IPS-18c (cell line): ENCODE data around the gene DCAKD.
"Not testable (repeated sequence)": the region's sequence is repeated elsewhere in the genome, so short reads cannot be mapped to it uniquely, and the experiment has no call there.

Source experiments
- H3K4me3 ChIP-seq: 2 replicates; pipeline ENCODE4 v1.7.0; 2013; ENCODE audit warnings: low read depth, mild to moderate bottlenecking, low read length, moderate library complexity; ENCODE audit not compliant: insufficient read depth
- H3K9me3 ChIP-seq: one replicate; pipeline ENCODE4 v1.6.1; 2013; ENCODE audit warnings: mild to moderate bottlenecking, low read length, moderate library complexity; ENCODE audit not compliant: control insufficient read depth, insufficient read depth

The DCAKD gene

GRCh38 chr17:45077643-45078042, 26.2 kb upstream of the DCAKD start:
- Histone ChIP-seq H3K4me3 (no peak overlapping the region), H3K9me3 (no peaks in the 10 kb centered on the region)

- H3K9me3 ChIP-seq, result no peaks in the 10 kb centered on the region
- no peak overlapping the region for H3K4me3 ChIP-seq
Observed at GRCh38 chr17:45073414-45074070, 22.1 kb upstream of the DCAKD start.

DNA sequence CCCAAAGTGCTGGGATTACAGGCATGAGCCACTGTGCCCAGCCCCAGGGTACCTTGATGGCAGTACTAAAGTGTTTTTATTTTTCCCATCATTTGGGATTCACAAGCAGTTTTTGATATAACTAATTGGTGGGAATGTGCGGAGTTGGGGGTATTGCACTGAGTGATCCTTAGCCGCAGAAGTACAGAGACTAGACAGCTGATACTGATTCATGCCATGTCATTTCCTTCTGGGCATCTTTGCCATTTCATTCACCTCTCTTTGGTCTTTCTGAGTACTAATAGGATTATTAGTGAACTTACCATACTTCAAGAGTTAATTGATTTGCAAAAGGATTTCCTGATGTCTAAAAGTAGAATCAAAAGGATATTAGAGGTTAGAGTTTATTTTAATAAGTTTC, 19.4 kb upstream of the DCAKD start:
- H3K9me3 ChIP-seq, result no peaks in the 10 kb centered on the region
- H3K4me3 ChIP-seq, result no peak overlapping the region

- Histone ChIP-seq H3K9me3 (no peaks in the 10 kb centered on the region), H3K4me3 (no peak overlapping the region)
Observed at GRCh38 chr17:45070001-45070400, 18.6 kb upstream of the DCAKD start.

- H3K4me3 ChIP-seq, result no peak overlapping the region
- H3K9me3 ChIP-seq, result no peaks in the 10 kb centered on the region
Observed at GRCh38 chr17:45067637-45068036, 16.2 kb upstream of the DCAKD start.

DNA sequence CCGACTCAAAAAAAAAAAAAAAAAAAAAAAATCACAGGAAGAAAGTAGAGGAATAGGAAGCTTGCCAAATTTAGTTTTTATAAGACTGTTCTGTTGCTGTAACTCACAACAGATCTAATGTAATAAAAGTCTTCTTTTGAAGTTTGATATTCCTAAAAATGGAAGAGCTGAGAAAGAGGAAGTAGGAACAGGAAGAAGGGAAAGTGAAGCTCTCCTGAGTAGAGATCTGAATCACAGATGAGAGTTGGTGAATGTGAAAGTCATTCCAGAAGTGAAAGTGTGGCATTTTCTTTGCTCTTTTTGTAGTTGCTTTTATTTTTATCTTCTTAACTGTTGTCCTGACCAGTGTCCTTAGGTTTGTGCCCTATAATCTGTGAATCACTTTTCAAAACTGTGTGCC, 11.8 kb upstream of the DCAKD start:
- no peak overlapping the region for H3K4me3 ChIP-seq
- no peaks in the 10 kb centered on the region for H3K9me3 ChIP-seq

- Histone ChIP-seq H3K4me3 (peak overlapping the region; percentile 88), H3K9me3 (no peaks in the 10 kb centered on the region)
Observed at GRCh38 chr17:45061606-45062205, 10.3 kb upstream of the DCAKD start.

DNA sequence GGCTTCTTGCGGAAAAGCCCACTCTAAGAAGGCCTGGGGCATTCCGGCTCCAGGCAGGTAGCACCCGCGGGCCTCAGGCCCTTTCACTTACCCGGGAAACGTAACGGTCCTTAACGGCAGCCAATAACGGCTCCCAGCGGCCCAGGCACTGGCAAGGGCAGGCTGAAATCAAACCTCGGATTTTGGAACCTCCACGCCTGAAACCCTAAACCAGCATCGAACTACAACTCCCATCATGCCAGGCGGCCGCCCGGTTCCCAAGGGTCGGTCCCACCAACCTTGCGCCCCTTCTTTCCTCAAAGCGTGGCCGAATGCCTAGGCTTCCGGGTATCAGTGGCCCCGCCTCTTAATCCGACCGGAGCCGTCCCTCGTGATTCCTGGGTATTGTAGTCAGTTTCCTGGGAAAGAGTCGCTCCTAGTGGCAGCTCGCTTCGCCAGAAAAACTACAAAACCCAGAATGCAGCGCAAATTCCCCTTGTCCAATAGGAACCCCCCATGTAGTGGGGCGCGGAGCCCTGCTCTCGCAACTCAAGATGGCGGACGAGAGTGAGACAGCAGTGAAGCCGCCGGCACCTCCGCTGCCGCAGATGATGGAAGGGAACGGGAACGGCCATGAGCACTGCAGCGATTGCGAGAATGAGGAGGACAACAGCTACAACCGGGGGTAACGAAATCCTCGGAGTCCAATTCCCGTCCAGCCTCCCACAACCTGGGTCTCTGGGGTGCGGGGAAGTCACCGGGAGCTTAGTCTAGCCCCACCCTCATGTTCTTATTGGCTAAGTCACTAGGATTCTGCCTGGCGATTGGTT, 9.6 kb upstream of the DCAKD start, which contains the start of gene NMT1:
TSS of gene NMT1 (plus strand) at position 521 of the 809 bp plus-strand sequence. CDS start at position 534, 13 bp downstream.
- Histone ChIP-seq H3K4me3 (peak within 1 kb of the TSS; percentile 88), H3K9me3 (no peaks in the 10 kb centered on the region)

GRCh38 chr17:45060382-45060796, 9.0 kb upstream of the DCAKD start:
- Histone ChIP-seq H3K4me3 (peak overlapping the region; percentile 82), H3K9me3 (no peaks in the 10 kb centered on the region)

- Histone ChIP-seq H3K9me3 (no peaks in the 10 kb centered on the region), H3K4me3 (peak overlapping the region; percentile 72)
Observed at GRCh38 chr17:45052052-45052772, 780 bp upstream of the DCAKD start.

GRCh38 chr17:45051720-45052051, 254 bp upstream of the DCAKD start:
- not testable (repeated sequence) for H3K4me3 ChIP-seq

DNA sequence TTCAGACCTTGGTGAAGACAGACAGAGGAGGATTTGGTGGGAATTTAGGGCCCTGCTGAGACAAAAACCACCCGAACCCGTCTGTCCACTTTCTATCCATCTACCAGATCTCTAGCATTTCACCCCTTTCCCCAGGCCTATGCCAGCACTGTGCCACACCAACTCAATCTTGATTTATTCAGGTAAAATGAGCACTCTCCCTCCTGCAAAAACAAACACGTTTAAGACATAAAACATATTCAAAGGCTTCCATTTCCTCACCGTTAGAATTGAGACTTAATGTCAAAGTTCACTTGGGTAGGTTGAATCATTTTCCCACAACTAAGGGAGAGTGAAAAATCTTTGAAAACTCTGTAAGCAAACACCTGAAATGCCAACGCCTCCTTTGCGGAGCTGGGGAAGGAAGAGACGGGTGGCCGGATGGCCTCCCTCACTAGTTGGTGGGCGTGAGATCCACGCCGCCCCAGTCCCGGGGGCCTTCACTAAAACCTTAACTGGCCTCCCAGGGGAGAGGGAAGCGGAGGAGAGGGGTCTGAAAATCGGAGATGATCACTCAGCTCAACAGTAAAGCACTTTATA, 862 bp downstream of the DCAKD start:
- H3K9me3 ChIP-seq, result no peaks in the 10 kb centered on the region
- peak overlapping the region; percentile 98 for H3K4me3 ChIP-seq

More at GRCh38 chr17:45051720-45052051, 254 bp upstream of the DCAKD start:
- not testable (repeated sequence) for H3K9me3 ChIP-seq

GRCh38 chr17:45048795-45049563, 2.5 kb downstream of the DCAKD start:
- no peak overlapping the region for H3K4me3 ChIP-seq
- H3K9me3 ChIP-seq, result no peaks in the 10 kb centered on the region

- H3K9me3 ChIP-seq, result no peaks in the 10 kb centered on the region
- no peak overlapping the region for H3K4me3 ChIP-seq
Observed at GRCh38 chr17:45046537-45047125, 4.8 kb downstream of the DCAKD start.

DNA sequence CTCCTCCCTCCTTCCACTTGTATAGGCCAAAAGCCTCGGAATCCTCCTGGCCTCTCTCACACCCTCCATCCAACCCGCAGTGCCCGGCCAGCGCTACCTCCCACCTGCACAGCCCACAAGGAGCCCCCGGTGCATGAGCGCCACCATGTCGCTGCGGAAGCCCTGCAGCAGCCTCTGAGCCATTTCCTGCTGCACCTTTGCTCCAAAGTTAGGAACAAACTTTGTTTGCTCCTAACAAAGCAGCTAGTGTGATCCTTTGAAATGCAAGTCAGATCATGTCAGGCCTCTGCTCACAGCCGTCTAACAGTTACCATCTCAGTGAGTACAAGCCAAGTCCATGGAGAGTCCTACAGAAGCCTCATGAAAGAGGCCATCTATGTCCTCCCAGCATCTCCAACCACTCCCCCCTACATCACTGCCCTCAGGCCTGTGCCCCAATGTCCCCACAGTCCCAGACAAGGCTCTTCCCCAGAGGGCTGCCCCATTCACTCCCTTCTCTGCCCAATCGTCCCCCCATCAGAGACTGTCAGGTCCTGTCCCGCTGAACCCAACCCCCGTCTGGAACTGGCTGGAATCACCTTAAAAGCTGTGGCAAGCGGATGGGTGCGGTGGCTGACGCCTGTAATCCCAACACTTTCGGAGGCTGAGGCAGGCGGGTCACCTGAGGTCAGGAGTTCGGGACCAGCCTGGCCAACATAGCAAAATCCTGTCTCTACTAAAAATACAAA, 7.5 kb downstream of the DCAKD start:
- Histone ChIP-seq H3K9me3 (no peaks in the 10 kb centered on the region), H3K4me3 (no peak overlapping the region; the same call in 1 of the 2 replicates)
